ENCODE data around the gene ZNF837. TPM values are rescaled to one million over a fixed set of nuclear protein-coding genes. Genes with fewer than 3 reads are reported as not detected.
"Not testable (repeated sequence)": the region's sequence is repeated elsewhere in the genome, so short reads cannot be mapped to it uniquely, and the experiment has no call there.

Gene ZNF837
- total RNA-seq, 1 donor from 2014 or later: 1.6 TPM

DNA sequence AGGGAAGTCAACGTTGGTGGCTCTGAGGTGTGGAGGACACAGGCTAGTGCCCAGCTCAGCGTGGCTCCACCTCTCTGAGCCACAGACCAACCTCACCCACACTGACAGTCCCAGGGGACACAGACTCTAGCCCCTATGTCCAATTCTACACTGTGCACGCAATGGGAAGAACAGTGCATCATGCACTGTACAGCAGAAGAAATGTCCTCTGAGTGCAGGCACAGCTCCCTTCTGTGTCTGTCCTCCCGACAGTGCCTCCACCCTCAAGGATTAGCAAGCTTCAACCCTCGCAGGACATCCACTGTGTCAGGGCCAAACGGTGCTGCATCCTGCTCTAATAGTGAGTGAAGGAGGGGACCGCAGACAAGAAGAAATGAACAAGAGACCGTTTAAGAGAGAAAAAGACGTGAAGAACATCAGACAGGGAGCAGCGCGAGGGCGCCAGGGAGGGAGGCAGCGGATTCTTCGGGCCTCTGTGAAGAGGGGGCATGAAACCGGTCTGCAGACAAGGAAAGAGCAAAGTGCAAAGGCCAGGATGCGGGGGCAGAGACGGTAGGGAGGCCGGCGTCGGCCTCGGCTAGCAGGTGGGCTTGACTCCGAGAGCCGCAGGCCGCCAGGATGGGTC, 681 bp downstream of the ZNF837 start:
- intact Hi-C loops (cut with DNase I): no loop called here
- peaks cover 15% of the 10 kb centered on the region for H3K4me1 ChIP-seq
- DNase-seq (no peak), ATAC-seq (no peak)
- H3K27ac ChIP-seq: peak overlapping the region; percentile 92
- peak overlapping the region; percentile 67 for H3K4me3 ChIP-seq
- H3K36me3 ChIP-seq: no peaks in the 10 kb centered on the region
- H3K9me3 ChIP-seq: no peaks in the 10 kb centered on the region
- H3K27me3 ChIP-seq: no peaks in the 10 kb centered on the region
- TF ChIP-seq, protein P1, sequence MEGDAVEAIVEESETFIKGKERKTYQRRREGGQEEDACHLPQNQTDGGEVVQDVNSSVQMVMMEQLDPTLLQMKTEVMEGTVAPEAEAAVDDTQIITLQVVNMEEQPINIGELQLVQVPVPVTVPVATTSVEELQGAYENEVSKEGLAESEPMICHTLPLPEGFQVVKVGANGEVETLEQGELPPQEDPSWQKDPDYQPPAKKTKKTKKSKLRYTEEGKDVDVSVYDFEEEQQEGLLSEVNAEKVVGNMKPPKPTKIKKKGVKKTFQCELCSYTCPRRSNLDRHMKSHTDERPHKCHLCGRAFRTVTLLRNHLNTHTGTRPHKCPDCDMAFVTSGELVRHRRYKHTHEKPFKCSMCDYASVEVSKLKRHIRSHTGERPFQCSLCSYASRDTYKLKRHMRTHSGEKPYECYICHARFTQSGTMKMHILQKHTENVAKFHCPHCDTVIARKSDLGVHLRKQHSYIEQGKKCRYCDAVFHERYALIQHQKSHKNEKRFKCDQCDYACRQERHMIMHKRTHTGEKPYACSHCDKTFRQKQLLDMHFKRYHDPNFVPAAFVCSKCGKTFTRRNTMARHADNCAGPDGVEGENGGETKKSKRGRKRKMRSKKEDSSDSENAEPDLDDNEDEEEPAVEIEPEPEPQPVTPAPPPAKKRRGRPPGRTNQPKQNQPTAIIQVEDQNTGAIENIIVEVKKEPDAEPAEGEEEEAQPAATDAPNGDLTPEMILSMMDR (IDR thresholded peaks at IDR 0.05): no peak

DNA sequence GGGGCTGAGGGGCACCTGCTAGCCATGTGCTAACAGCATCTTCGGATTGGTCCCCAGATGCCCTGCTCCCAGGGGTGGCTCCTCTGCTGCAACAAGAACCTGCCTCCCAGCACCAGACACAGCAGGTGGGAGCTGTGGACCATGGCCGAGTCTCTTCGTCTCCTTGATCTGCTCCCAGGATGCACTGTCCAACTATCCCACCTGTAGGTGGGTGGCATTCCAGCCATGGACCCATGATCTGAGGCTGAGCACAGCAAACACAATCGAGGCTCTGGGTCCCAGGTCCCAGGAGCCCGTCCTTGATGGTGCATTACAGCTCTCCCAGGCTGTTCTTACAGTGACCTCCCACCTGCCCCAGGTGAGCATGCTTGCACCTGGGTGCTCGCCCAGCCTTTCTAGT, 1.6 kb downstream of the ZNF837 start:
- Histone ChIP-seq H3K9me3 (no peaks in the 10 kb centered on the region), H3K27me3 (no peaks in the 10 kb centered on the region), H3K36me3 (no peaks in the 10 kb centered on the region), H3K27ac (no peak overlapping the region), H3K4me3 (no peak overlapping the region), H3K4me1 (peaks cover 15% of the 10 kb centered on the region)
- intact Hi-C loops (cut with DNase I): no loop called here
- TF ChIP-seq, protein P1 (IDR thresholded peaks at IDR 0.05): no peak
- DNase-seq (no peak), ATAC-seq (no peak)

DNA sequence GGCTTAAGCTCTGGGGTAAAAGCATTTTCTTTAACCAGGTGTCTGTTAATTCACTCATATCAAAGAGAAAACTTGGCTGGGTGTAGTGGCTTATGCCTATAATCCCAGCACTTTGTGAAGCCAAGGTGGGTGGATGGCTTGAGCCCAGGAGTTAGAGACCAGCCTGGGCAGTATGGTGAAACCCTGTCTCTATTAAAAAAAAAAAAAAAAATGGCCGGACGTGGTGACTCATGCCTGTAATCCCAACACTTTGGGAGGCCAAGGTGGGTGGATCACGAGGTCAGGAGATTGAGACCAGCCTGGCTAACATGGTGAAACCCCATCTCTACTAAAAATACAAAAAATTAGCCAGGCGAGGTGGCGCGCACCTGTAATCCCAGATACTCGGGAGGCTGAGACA, 4.1 kb downstream of the ZNF837 start:
- H3K9me3 ChIP-seq; H3K27me3 ChIP-seq; DNase-seq; intact Hi-C loops (cut with DNase I); H3K4me3 ChIP-seq; ATAC-seq; H3K4me1 ChIP-seq; H3K27ac ChIP-seq; H3K36me3 ChIP-seq: not testable (repeated sequence)

DNA sequence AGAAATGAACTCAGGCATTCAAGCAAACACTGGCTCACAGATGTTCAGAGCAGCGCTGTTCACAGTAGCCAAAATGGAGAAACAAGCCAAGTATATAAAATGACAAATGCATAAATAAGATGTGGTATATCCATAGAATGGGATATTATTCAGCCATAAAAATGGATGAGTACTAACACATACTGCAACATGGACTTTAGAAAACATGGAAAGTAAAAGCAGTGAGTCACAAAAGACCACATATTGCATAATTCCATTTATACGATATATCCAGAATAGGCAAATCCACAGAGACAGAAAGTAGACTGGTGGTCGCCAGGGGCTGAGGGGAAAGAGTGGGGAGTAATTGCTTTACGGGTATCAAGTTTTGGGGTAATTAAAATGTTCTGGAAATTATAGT, 6.6 kb downstream of the ZNF837 start:
- DNase-seq (no peak), ATAC-seq (no peak)
- TF ChIP-seq, protein P1 (IDR thresholded peaks at IDR 0.05): no peak
- intact Hi-C loops (cut with DNase I): no loop called here
- H3K27me3 ChIP-seq: no peaks in the 10 kb centered on the region
- H3K4me3 ChIP-seq: no peak overlapping the region
- no peaks in the 10 kb centered on the region for H3K9me3 ChIP-seq
- H3K4me1 ChIP-seq: no peaks in the 10 kb centered on the region
- H3K27ac ChIP-seq: no peak overlapping the region
- no peaks in the 10 kb centered on the region for H3K36me3 ChIP-seq

DNA sequence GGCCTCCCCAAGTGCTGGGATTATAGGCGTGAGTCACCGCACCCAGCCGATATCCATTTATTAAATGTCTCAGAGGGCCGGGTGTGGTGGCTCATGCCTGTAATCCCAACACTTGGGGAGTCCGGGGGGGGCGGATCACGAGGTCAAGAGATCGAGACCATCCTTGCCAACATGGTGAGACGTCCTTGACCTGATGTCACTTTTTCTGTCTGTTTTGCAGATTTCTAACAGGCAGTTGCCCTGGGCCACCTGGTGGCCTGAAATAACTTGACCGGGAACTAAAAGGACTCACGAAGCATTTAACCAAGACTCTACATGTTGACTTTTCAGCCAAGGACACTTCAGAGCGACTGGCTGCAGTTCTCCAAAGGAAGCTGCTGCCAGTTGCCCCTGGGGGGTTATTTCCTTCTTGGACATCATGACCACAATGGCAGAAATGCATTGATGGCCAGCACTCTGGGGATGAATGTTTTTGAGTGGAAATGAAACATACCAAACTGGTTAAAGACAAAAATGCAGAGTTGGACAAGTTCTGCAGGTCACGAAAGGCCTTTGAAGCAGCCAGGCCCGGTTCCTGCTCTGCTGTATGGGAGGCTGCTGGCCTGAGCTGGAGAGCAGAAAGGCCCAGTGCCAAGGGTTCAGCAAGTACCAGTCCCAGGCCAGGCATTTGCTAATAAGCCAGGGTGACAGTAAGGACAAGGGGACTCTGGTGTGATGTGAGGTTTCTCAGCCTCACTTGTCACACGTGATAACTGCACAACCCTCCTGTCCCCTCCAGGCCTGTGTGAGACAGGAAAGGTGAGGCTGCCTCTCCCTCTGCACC, 8.3 kb downstream of the ZNF837 start:
- peak overlapping the region; percentile 26 for H3K27ac ChIP-seq
- no peaks in the 10 kb centered on the region for H3K9me3 ChIP-seq
- TF ChIP-seq, protein P1 (IDR thresholded peaks at IDR 0.05): peak; percentile 18
- DNase-seq: no peak
- intact Hi-C loops (cut with DNase I): no loop called here
- no peak overlapping the region for H3K4me3 ChIP-seq
- H3K4me1 ChIP-seq: no peaks in the 10 kb centered on the region
- H3K36me3 ChIP-seq: no peaks in the 10 kb centered on the region
- ATAC-seq: peak; percentile 80
- H3K27me3 ChIP-seq: no peaks in the 10 kb centered on the region

DNA sequence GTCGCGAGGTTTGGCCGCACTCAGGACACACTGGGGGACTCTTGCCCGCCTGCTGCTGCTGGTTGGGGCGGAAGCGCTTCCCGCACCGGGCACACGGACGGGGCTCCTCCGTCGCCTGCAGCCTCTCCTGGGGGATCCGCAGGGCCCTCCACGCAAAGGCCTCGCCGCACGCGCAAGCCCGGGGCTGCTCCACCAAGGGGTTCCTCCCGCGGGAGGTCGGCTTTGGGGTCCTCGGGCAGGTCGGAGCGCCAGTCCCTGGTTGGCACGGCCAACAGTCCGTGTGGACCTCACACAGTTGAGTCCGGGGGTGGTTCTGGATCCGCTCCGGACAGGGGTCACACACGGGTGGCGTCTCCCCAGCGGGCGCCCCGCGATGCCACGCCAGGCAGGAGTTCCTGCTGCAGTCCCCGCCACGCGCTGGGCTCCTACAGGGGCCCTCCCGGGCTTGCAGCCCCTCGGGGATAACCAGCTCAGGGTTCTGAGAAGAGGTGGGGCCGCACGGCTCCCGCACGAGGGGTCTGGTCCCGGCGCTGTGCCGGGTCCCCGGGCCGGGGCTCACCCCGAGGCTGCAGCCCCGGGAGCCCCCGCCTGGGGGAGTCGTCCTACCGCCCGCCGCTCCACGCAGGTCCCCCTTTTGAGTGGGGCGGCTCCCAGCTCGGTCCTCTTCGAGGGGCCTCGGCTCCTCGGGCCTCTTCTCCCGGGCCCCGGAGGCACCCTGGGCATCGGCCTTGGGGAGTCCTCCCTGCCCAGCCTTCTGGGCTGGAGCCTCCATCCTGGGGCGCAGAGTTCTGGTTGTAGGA, 12.1 kb downstream of the ZNF837 start:
- no peaks in the 10 kb centered on the region for H3K36me3 ChIP-seq
- H3K9me3 ChIP-seq: no peaks in the 10 kb centered on the region
- H3K27me3 ChIP-seq: no peaks in the 10 kb centered on the region
- intact Hi-C loops (cut with DNase I): no loop called here
- H3K4me3 ChIP-seq: no peak overlapping the region
- DNase-seq (no peak), ATAC-seq (no peak)
- H3K27ac ChIP-seq: no peak overlapping the region
- TF ChIP-seq, protein P1 (IDR thresholded peaks at IDR 0.05): no peak
- no peaks in the 10 kb centered on the region for H3K4me1 ChIP-seq

Measured in upper lobe of right lung (tissue), 1 donor.